SK-N-MC (cell line): ENCODE data around the gene GULP1.

Experiments
- EZH2 ChIP-seq: fragments of 200-600 bp; sonication (generic); IDR thresholded peaks from one replicate; pipeline ENCODE4 v1.6.1; 2017; ENCODE audit warnings: antibody characterized with exemption
- FOXP2 ChIP-seq: optimal IDR thresholded peaks from 2 replicates; pipeline ENCODE3; 2011; ENCODE audit warnings: mild to moderate bottlenecking, moderate library complexity; ENCODE audit not compliant: insufficient read depth; ENCODE audit errors: extremely low read length, control extremely low read depth
- POLR2AphosphoS5 ChIP-seq: IDR thresholded peaks from 2 replicates; pipeline ENCODE4 v1.6.1; 2012; ENCODE audit warnings: mild to moderate bottlenecking, low read depth, low read length, borderline replicate concordance

GRCh38 chr2:188495969-188496431 lies 204.3 kb downstream of the GULP1 start:
- no peak for TF ChIP-seq POLR2AphosphoS5
- no peak for TF ChIP-seq EZH2
- TF ChIP-seq FOXP2, result no peak
